Hepatocyte (in vitro differentiated cells): ENCODE measurements around the gene CCM2. TPM values are rescaled to one million over a fixed set of nuclear protein-coding genes. Genes with fewer than 3 reads are reported as not detected.

ENCODE experiments used
- DNase-seq: peaks from one replicate; pipeline ENCODE4 v3.0.0-alpha.2; 2016; ENCODE audit warnings: low spot score
- H2AFZ ChIP-seq: fragments of 200-600 bp; sonication (generic); 2 replicates; pipeline ENCODE4 v1.6.0; 2016; ENCODE audit warnings: antibody characterized with exemption, mild to moderate bottlenecking
- H3K27ac ChIP-seq: fragments of 200-600 bp; sonication (generic); 2 replicates; pipeline ENCODE4 v1.5.1; 2016; ENCODE audit warnings: mild to moderate bottlenecking
- H3K27me3 ChIP-seq: fragments of 200-600 bp; sonication (generic); 2 replicates; pipeline ENCODE4 v1.6.1; 2016
- H3K36me3 ChIP-seq: fragments of 200-600 bp; sonication (generic); replicated peaks from 2 replicates; pipeline ENCODE4 v1.5.1; 2016; ENCODE audit warnings: low read depth; ENCODE audit not compliant: insufficient read depth
- H3K4me1 ChIP-seq: fragments of 200-600 bp; sonication (generic); 2 replicates; pipeline ENCODE4 v1.5.1; 2016; ENCODE audit warnings: mild to moderate bottlenecking, moderate library complexity; ENCODE audit not compliant: insufficient read depth
- H3K4me2 ChIP-seq: fragments of 200-600 bp; sonication (generic); 2 replicates; pipeline ENCODE4 v1.6.0; 2016
- H3K4me3 ChIP-seq: fragments of 200-600 bp; sonication (generic); 2 replicates; pipeline ENCODE4 v1.5.1; 2016; ENCODE audit warnings: mild to moderate bottlenecking
- H3K79me2 ChIP-seq: fragments of 200-600 bp; sonication (generic); 2 replicates; pipeline ENCODE4 v1.6.0; 2017; ENCODE audit warnings: mild to moderate bottlenecking
- H3K9me2 ChIP-seq: fragments of 200-600 bp; sonication (generic); replicated peaks from 2 replicates; pipeline ENCODE4 v1.6.0; 2017; ENCODE audit warnings: mild to moderate bottlenecking; ENCODE audit not compliant: insufficient read depth
- H3K9me3 ChIP-seq: fragments of 200-600 bp; sonication (generic); 2 replicates; pipeline ENCODE4 v1.5.1; 2016; ENCODE audit warnings: low read depth, mild to moderate bottlenecking
- H4K20me1 ChIP-seq: fragments of 200-600 bp; sonication (generic); 2 replicates; pipeline ENCODE4 v1.6.0; 2016; ENCODE audit warnings: mild to moderate bottlenecking; ENCODE audit not compliant: insufficient read depth, poor library complexity, severe bottlenecking
- CTCF ChIP-seq: fragments of 200-600 bp; sonication (generic); IDR thresholded peaks from 2 replicates; pipeline ENCODE4 v1.5.1; 2016; ENCODE audit warnings: antibody characterized with exemption, mild to moderate bottlenecking; ENCODE audit not compliant: poor library complexity
- EZH2 ChIP-seq: fragments of 200-600 bp; sonication (generic); IDR thresholded peaks from 2 replicates; pipeline ENCODE4 v1.6.1; 2016; ENCODE audit warnings: antibody characterized with exemption, mild to moderate bottlenecking, borderline replicate concordance
- EZH2phosphoT487 ChIP-seq: fragments of 200-600 bp; sonication (generic); IDR thresholded peaks from one replicate; pipeline ENCODE4 v1.6.1; 2018; ENCODE audit warnings: antibody characterized with exemption, mild to moderate bottlenecking, low read depth, moderate library complexity; ENCODE audit not compliant: unreplicated experiment, severe bottlenecking
- WGBS: methylation state at CpG from one replicate; pipeline ENCODE4 v1.1.6; 2016; ENCODE audit warnings: low lambda C conversion rate; ENCODE audit errors: missing lambda C conversion rate; 5-methylcytosine and 5-hydroxymethylcytosine counted together
- polyA plus RNA-seq: library from polyadenylated mRNA; unstranded; fragments of >200 nt; fragmentation: Nextera tagmentation; extraction: Ambion mirVana; gene quantifications from 2 replicates; pipeline ENCODE4 v1.2.1, GENCODE V29; 2016
- total RNA-seq: library from RNA; depleted of rRNA; stranded (reverse); fragments of >200 nt; gene quantifications from 2 replicates; pipeline ENCODE4 v1.2.3, GENCODE V29; 2014

CCM2 gene
- total and polyA plus RNA-seq, 2 experiments from 2014 or later = 32.2 to 57.1 TPM

DNA sequence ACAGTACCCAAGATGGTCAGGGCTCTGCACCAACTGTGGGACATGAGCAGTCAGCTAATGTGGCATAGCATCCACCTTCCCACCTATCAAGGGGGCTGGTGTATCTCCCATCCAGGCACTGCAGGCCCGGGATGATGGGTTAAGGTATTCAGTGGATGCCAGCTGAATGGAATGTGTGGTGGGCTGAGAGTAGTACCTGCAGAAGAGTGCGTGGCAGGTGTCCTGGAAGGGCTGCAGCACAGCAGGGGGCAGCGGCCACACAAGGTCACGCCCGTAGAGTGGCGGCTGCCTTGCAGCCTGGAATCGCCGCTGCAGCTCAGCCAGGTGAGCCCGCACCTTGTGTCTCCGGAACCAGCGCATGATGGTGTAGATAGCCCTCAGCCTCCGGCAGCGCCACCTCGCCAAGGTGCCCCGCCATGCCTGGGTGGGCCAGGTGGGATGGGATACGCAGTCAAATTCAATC, 34.5 kb upstream of the CCM2 start:
- peaks cover 5% of the 10 kb centered on the region for H3K4me1 ChIP-seq
- WGBS = 94% methylated on average over 13 of the region's 16 CpGs
- no peak for DNase-seq
- H3K4me3 ChIP-seq = no peak overlapping the region
- H3K36me3 ChIP-seq = no peaks in the 10 kb centered on the region
- no peak overlapping the region for H3K4me2 ChIP-seq
- no peaks in the 10 kb centered on the region for H3K9me2 ChIP-seq
- no peak overlapping the region for H2AFZ ChIP-seq
- no peaks in the 10 kb centered on the region for H3K9me3 ChIP-seq
- no peak overlapping the region for H3K27ac ChIP-seq
- H3K79me2 ChIP-seq = no peaks in the 10 kb centered on the region
- peaks cover 16% of the 10 kb centered on the region for H3K27me3 ChIP-seq
- TF ChIP-seq EZH2phosphoT487 = no peak
- no peak for TF ChIP-seq CTCF
- no peak for TF ChIP-seq EZH2
- no peaks in the 10 kb centered on the region for H4K20me1 ChIP-seq

- Histone ChIP-seq H2AFZ (no peak overlapping the region), H3K9me3 (no peaks in the 10 kb centered on the region), H3K9me2 (no peaks in the 10 kb centered on the region), H3K4me1 (peaks cover 5% of the 10 kb centered on the region), H3K79me2 (no peaks in the 10 kb centered on the region), H3K27me3 (peaks cover 15% of the 10 kb centered on the region), H3K36me3 (no peaks in the 10 kb centered on the region), H3K27ac (no peak overlapping the region), H3K4me3 (no peak overlapping the region), H4K20me1 (no peaks in the 10 kb centered on the region), H3K4me2 (no peak overlapping the region)
- no peak for DNase-seq
- no peak for TF ChIP-seq CTCF
- TF ChIP-seq EZH2 = no peak
- no peak for TF ChIP-seq EZH2phosphoT487
- 94% methylated on average over 18 of the region's 18 CpGs for WGBS
Measured at GRCh38 chr7:44965937-44966730, 33.9 kb upstream of the CCM2 start.

- Histone ChIP-seq H2AFZ (no peak overlapping the region), H3K9me3 (no peaks in the 10 kb centered on the region), H4K20me1 (no peaks in the 10 kb centered on the region), H3K27me3 (peaks cover 15% of the 10 kb centered on the region), H3K79me2 (no peaks in the 10 kb centered on the region), H3K4me2 (no peak overlapping the region), H3K4me3 (no peak overlapping the region), H3K27ac (no peak overlapping the region), H3K36me3 (no peaks in the 10 kb centered on the region), H3K9me2 (no peaks in the 10 kb centered on the region), H3K4me1 (peaks cover 5% of the 10 kb centered on the region)
- WGBS = 89% methylated on average over 9 of the region's 9 CpGs
- no peak for TF ChIP-seq CTCF
- no peak for TF ChIP-seq EZH2phosphoT487
- TF ChIP-seq EZH2 = no peak
- no peak for DNase-seq
Measured at GRCh38 chr7:44966731-44967538, 33.1 kb upstream of the CCM2 start.
